Tibial nerve (tissue), 4 donors: ENCODE results near the gene SPON1. TPM values are rescaled to one million over a fixed set of nuclear protein-coding genes. Genes with fewer than 3 reads are reported as not detected.

Experiments
- DNase-seq, 2 donors: peaks; one replicate each; pipeline ENCODE4 v3.0.0-alpha.2; 2019; ENCODE audit warnings: low spot score in 2 of 2
- H3K27ac ChIP-seq, 4 donors: fragments of 200-600 bp; sonication (generic) in 3 of 4; one replicate each; pipeline ENCODE4 v1.5.1; 2017 to 2019; ENCODE audit warnings: mild to moderate bottlenecking in 1 of 4
- H3K27me3 ChIP-seq, 2 donors: fragments of 200-600 bp; sonication (generic) in 1 of 2; one replicate each; pipeline versions ENCODE4 v1.5.1 to v1.6.0; 2017 to 2019
- H3K36me3 ChIP-seq, 3 donors: fragments of 200-600 bp; sonication (generic); one replicate each; pipeline ENCODE4 v1.5.1; 2018 to 2019
- H3K4me1 ChIP-seq, 4 donors: fragments of 200-600 bp; sonication (generic) in 3 of 4; one replicate each; pipeline ENCODE4 v1.5.1; 2017 to 2019
- H3K4me3 ChIP-seq, 4 donors: fragments of 200-600 bp; sonication (generic) in 3 of 4; one replicate each; pipeline ENCODE4 v1.5.1; 2017 to 2019; ENCODE audit warnings: mild to moderate bottlenecking in 1 of 4, moderate library complexity in 1 of 4
- H3K9me3 ChIP-seq, 4 donors: fragments of 200-600 bp; sonication (generic) in 3 of 4; one replicate each; pipeline ENCODE4 v1.5.1; 2017 to 2019
- EP300 ChIP-seq, 2 donors: sonication (generic); formaldehyde crosslinking; IDR thresholded peaks; one replicate each; pipeline ENCODE4 v1.6.1; 2017; ENCODE audit warnings: antibody characterized with exemption in 2 of 2, mild to moderate bottlenecking in 1 of 2
- POLR2A ChIP-seq, 2 donors: fragments of 450-650 bp; IDR thresholded peaks; one replicate each; pipeline ENCODE4 v1.6.1; 2017; ENCODE audit warnings: antibody characterized with exemption in 2 of 2, mild to moderate bottlenecking in 2 of 2, moderate library complexity in 2 of 2
- WGBS, 2 donors: methylation state at CpG; one replicate each; pipeline ENCODE4 v1.1.5; 2018; 5-methylcytosine and 5-hydroxymethylcytosine counted together
- total RNA-seq, 4 donors: library from RNA; depleted of rRNA; stranded (reverse); fragments of >200 nt; gene quantifications; one replicate each; pipeline ENCODE4 v1.1.0, GENCODE V29; 2016
- TF ChIP-seq, protein P1 (sequence below), 5 experiments: fragments of 200-600 bp in 3 of 5; fragments of 450-650 bp in 2 of 5; sonication (generic) in 3 of 5; IDR thresholded peaks; one replicate each; pipeline ENCODE4 v1.5.1; 2016 to 2019; ENCODE audit warnings: antibody characterized with exemption in 5 of 5, mild to moderate bottlenecking in 3 of 5, moderate library complexity in 2 of 5

SPON1 gene
- total RNA-seq, 4 donors from 2014 or later, result 13.5 to 33.9 (median 30.2) TPM

DNA sequence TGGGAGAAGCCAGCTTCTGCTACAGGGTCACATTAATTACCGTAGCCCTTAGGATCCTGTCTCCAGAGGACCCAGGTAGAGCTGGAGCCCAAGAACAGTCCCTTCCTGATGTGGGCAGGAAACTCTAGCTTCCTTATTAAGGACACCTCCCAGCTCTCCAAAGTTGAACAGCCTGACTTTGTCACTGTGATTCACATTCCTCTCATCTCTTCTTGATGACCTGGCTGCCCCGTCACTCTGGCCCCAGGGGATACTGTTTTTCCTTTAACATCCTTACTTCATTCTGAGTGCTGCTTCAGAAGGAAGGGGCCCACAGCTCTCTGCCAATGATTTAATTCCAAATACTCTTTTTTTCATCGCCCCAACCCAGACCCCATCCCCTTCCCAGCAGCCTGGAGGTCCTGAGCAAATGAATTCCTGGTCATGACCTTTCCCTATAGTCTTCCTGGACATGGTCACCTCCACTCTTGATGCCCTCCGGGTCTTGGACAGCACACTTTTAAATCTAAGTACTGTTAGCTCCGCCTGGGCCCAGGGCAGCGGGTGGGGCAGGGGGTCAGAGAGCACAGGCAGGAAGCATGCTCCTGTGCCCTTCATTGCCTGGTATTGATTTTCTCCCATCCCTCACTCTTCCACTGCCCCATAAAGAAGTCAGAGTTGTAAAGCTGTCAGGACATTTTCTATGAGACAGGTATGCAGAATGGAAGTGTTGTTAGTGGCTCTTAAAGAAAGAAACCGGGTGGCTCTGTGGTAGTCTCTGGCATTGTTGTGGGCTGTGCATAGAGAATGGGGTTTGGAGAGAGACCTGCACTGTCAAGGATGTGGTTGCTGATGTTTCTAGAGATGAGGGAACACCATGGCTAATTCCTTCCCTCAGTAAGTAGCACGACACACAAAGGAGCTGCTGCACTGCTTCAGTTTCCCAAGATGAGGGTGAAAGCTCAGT lies 22.3 kb upstream of the SPON1 start:
- WGBS, 2 donors, result 41 to 63% methylated on average over 8 of the region's 8 CpGs
- TF ChIP-seq, protein P1, sequence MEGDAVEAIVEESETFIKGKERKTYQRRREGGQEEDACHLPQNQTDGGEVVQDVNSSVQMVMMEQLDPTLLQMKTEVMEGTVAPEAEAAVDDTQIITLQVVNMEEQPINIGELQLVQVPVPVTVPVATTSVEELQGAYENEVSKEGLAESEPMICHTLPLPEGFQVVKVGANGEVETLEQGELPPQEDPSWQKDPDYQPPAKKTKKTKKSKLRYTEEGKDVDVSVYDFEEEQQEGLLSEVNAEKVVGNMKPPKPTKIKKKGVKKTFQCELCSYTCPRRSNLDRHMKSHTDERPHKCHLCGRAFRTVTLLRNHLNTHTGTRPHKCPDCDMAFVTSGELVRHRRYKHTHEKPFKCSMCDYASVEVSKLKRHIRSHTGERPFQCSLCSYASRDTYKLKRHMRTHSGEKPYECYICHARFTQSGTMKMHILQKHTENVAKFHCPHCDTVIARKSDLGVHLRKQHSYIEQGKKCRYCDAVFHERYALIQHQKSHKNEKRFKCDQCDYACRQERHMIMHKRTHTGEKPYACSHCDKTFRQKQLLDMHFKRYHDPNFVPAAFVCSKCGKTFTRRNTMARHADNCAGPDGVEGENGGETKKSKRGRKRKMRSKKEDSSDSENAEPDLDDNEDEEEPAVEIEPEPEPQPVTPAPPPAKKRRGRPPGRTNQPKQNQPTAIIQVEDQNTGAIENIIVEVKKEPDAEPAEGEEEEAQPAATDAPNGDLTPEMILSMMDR (IDR thresholded peaks at IDR 0.05), result no peak
- no peak for TF ChIP-seq EP300 (IDR thresholded peaks at IDR 0.05)
- no peak for TF ChIP-seq POLR2A (IDR thresholded peaks at IDR 0.05)
- Histone ChIP-seq H3K4me3 (no peak overlapping the region), H3K4me1 (no peaks in the 10 kb centered on the region), H3K27me3 (no peaks in the 10 kb centered on the region), H3K9me3 (peaks cover 0 to 12% (median 0%) of the 10 kb centered on the region in 4 donors), H3K27ac (no peak overlapping the region), H3K36me3 (no peaks in the 10 kb centered on the region)
- no peak for DNase-seq

DNA sequence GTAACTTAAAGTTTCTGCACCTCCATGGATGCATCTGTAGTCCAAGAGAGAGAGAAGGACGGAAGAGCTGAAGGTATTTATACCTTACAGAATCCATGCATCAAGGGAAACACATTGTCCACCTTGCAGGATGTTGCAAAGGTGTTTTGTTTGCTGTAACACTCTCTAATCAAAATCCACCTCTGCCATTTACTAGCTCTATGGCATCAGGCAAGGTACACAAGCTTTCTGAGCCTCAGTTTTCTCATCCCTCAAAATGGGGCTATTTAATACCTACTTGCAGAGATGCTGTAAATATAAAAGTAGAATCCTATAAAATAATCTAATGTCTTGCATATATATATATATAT lies 21.6 kb upstream of the SPON1 start:
- H3K4me3 ChIP-seq, result no peak overlapping the region
- TF ChIP-seq, protein P1 (IDR thresholded peaks at IDR 0.05), result no peak
- TF ChIP-seq POLR2A (IDR thresholded peaks at IDR 0.05) (no peak), EP300 (IDR thresholded peaks at IDR 0.05) (no peak)
- H3K36me3 ChIP-seq, result no peaks in the 10 kb centered on the region
- WGBS, 2 donors, result 80 to 87% methylated on average over 1 of the region's 1 CpG
- H3K4me1 ChIP-seq, result no peaks in the 10 kb centered on the region
- no peak for DNase-seq
- no peak overlapping the region for H3K27ac ChIP-seq
- peaks cover 0 to 12% (median 0%) of the 10 kb centered on the region in 4 donors for H3K9me3 ChIP-seq
- H3K27me3 ChIP-seq, result no peaks in the 10 kb centered on the region

DNA sequence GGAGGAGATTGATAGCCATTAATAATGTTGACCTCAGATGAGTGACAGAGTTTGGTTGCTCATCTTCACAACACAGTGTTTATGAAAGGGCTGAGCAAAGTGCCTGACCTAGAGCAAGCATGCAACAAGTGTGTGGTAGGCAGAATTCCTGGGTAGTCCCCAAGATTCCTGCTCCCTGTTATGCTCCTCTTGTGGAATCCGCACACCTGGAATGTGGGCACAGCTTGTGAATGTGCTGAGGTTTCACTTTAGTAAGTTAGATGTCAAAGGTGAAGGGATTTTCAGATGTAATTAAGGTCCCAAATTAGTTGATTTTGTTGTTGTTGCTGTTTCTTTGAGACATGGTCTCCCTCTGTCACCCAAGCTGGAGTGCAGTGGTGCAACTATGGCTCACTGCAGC lies 20.7 kb upstream of the SPON1 start:
- Histone ChIP-seq H3K27ac (no peak overlapping the region), H3K36me3 (no peaks in the 10 kb centered on the region), H3K27me3 (no peaks in the 10 kb centered on the region), H3K9me3 (peaks cover 0 to 12% (median 0%) of the 10 kb centered on the region in 4 donors), H3K4me3 (no peak overlapping the region), H3K4me1 (no peaks in the 10 kb centered on the region)
- TF ChIP-seq POLR2A (IDR thresholded peaks at IDR 0.05), result no peak
- no peak for TF ChIP-seq EP300 (IDR thresholded peaks at IDR 0.05)
- TF ChIP-seq, protein P1 (IDR thresholded peaks at IDR 0.05), result no peak
- DNase-seq, result no peak
- WGBS, 2 donors, result 88 to 100% methylated on average over 1 of the region's 1 CpG

DNA sequence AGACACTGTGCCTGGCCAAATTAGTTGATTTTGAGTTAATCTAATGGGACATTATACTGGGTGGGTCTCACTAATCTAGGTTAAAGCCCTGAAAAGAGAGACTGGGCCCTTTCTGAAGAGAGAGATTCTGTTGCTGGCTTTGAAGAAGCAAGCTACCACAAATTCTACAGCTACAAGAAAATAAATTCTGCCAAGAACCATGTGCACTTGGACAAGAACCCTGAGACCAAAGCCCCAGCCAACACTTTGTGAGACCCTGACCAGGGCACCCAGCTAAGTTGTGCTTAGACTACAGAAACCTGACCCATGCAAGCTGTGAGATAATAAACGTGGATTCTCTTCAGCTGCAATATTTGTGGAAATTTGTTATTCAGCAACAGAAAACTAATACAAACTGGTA lies 20.1 kb upstream of the SPON1 start:
- TF ChIP-seq EP300 (IDR thresholded peaks at IDR 0.05) (no peak), POLR2A (IDR thresholded peaks at IDR 0.05) (no peak)
- Histone ChIP-seq H3K4me3 (no peak overlapping the region), H3K27me3 (no peaks in the 10 kb centered on the region), H3K4me1 (no peaks in the 10 kb centered on the region), H3K9me3 (peaks cover 0 to 12% (median 0%) of the 10 kb centered on the region in 4 donors), H3K27ac (no peak overlapping the region), H3K36me3 (no peaks in the 10 kb centered on the region)
- no peak for DNase-seq
- WGBS, 2 donors, result 74 to 79% methylated on average over 1 of the region's 1 CpG

DNA sequence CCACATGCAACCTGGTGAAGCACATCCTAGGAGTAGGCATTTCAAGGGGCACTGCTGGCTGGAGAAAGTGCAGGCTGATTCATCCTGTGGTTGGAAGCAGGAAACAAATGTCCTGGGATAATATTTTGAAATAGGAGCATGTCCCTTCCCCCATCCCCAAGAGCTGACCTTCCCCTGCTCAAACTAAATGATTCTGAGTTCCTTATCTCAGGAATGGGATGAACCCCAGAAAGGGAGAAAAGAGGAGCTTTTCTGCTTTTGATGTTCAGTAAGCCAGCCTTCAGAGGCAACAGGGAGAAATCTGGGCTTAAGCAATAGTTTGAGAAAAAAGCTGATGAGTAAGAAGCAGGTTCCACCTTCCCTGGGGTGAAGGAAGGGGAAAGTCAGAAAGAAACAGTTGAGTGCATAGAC lies 19.5 kb upstream of the SPON1 start:
- H3K9me3 ChIP-seq, result peaks cover 0 to 12% (median 0%) of the 10 kb centered on the region in 4 donors

More for the DNA sequence above, 19.5 kb upstream of the SPON1 start:
- Histone ChIP-seq H3K36me3 (no peaks in the 10 kb centered on the region), H3K27me3 (no peaks in the 10 kb centered on the region), H3K27ac (no peak overlapping the region), H3K4me1 (no peaks in the 10 kb centered on the region), H3K4me3 (no peak overlapping the region)
- TF ChIP-seq, protein P1 (IDR thresholded peaks at IDR 0.05), result no peak
- TF ChIP-seq POLR2A (IDR thresholded peaks at IDR 0.05), result no peak
- no peak for TF ChIP-seq EP300 (IDR thresholded peaks at IDR 0.05)
- no peak for DNase-seq
